GM19463 (cell line): ENCODE measurements around the gene SMAD7.

Experiments used
- ATAC-seq: cut with Tn5 transposase; IDR thresholded peaks from one replicate; pipeline ENCODE4 v1.9.1; 2021; ENCODE audit warnings: mild to moderate bottlenecking, moderate library complexity; ENCODE audit not compliant: unreplicated experiment

Gene SMAD7

DNA sequence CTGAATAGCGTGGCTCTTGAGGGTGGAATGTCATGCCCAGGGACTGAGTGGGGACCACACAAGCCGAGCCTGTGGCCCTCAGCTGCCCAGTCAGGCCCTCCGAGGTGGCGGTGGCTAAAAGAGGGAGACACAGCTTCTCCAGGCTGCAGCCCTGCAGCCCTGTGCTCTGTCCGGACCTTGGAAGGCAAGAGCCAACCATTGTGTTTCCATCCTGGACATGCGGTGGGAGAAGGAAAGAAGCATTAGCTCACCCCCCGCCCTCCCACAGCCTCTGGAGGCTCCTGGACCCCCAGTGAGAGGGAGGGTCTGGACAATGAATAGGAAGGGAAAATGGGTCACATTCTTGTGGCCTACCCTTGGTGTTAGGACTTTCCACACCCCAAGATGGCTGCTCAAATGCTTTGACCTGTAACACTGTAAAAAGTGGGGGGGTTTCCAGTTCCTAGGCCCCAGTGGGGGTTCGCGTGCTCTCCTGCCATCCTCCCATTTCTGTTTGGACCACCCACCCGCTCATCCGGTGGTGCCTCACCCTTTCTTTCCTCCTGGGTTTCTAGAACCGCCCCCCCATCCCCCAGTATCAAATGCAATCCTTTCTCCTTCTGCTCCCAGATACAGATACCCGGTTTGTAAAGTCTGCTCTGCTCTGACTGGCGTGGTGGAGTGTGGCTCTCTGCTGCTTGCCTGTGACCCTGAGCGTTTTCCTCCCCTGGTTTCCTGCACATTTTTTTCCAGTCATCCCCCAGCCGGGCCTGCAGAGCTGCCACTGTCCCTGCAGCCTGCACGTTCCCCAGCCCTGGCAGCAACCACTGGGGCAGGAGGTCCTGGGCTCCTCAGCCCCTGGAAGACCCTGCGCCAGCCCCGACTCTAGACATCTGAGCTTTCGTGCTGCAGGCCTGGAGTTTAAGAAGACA lies 36.3 kb upstream of the SMAD7 start:
- no peak for ATAC-seq

DNA sequence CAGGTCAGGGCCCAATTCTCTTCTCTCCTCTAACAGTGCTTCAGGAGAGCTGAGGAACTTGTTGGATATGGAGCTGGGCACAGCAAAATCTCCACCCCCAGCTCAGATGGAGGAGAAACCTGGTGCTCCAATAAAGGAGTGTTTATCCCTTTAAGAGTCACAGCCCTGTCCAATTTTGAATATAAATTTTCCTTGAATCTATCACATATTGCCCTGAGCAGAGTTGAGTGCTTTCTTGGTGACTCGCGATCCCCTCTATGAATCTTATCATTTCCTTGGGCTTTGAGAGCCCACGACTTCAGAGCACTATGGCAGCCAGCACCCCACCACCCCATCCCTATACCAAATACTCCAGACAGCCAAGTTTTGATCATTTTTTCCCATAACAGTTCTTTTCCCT lies 34.4 kb upstream of the SMAD7 start:
- ATAC-seq, result no peak

DNA sequence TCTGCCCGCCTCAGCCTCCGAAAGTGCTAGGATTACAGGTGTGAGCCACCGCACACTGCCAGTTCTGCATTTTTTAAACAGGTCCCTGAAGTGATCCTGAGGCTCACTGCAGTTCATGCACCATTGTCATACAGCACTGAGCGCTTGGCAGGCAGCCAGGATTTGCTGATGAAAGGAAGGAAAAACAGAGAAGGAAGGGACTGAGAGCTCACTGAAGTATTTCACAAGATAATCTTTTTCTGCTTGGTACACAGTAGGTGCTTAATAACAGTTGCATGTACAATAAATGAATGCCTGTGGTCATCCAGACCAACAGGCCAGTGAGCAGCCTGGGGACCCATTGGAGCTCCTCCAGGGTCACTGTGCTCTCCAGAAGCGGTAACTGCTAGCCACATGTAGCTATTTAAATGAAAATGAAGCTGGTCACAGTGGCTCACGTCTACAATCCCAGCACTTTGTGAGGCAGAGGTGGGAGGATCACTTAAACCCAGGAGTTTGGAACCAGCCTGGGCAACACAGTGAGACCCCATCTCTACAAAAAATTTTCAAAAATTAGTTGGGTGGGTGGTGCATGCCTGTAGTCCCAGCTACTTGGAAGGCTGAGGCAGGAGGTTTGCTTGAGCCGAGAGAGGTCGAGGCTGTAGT lies 33.1 kb upstream of the SMAD7 start:
- no peak for ATAC-seq

DNA sequence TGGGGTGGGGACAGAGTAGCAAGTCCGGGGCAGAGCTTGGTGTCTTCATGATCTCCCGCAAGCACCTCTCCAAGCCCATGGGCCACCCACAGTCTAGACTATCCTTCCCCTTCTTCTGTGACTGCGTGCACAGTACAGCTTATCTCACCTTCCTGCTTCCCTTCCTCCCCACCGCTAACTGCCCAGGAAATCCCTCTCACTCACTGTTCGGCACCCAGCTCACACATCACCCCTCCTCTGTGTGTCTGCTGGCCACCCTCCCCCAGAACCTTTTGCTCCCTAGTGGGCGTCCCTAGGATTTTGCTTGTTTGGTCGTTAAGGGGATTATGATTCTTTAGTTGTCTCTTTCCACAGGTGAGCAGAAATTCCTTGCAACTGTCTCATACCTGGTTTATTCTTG lies 31.5 kb upstream of the SMAD7 start:
- no peak for ATAC-seq

DNA sequence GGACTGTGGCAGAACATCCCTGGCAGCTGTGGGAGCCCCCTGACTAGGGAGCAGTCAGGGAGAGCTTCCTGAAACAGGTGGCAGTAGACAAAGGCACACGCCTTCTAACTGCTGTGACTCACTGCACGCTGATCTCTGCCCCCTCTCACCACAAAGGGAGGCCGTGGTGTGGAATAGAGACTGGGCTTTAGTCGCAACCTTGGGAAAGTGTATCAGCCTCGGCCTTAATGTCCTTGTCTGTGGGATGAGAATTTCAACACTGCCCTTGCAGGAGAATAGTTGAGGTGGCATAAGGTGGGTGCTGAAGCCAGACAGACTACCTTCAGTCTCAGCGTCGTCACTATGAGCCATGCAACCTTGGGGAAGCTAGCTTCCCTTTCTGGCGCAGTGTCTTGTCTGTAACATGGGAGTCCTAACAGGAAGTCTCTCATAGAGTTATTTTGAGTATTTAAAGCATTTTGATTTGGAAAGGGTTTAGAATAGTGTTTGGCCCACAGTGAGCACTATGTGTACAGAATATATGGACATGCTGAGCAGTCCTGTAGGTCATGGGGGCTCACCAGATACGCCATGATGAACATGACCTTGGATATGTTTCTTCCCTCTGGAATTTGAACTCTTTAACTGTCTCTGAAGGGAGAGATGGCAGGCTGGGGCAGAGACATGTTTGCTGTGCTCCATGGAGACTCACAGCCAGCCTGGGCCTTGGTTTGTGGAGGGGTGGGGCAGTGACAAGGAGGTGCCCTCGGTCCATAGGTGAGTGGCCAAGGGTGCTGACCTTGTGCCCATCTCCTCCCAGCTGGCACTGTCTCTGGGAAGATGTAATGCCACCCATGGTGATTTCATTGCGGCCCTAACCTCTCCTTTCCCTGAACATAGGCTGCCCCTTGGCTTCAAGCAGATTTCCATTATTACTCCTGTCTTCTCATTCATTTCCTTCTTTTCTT lies 29.5 kb upstream of the SMAD7 start:
- no peak for ATAC-seq

DNA sequence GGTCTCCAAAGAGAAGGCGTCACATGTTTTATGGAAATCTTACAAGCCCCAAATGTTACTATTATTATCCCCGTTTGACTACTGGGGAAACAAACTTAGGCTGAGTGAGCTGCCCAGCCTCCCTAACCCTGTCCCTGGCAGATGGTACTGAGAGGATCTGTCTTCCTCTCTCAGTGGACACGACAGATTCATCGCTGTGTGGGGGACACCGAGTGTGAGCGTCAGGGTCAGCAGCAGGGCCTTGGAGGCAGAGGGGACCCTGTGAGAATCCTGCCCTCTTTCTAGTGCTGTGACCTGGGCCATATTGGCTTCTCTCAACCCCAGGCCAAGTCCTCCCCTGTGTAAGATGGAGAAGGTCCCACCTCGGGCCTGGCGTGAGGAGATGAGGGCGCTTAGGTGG lies 27.1 kb upstream of the SMAD7 start:
- ATAC-seq, result no peak

DNA sequence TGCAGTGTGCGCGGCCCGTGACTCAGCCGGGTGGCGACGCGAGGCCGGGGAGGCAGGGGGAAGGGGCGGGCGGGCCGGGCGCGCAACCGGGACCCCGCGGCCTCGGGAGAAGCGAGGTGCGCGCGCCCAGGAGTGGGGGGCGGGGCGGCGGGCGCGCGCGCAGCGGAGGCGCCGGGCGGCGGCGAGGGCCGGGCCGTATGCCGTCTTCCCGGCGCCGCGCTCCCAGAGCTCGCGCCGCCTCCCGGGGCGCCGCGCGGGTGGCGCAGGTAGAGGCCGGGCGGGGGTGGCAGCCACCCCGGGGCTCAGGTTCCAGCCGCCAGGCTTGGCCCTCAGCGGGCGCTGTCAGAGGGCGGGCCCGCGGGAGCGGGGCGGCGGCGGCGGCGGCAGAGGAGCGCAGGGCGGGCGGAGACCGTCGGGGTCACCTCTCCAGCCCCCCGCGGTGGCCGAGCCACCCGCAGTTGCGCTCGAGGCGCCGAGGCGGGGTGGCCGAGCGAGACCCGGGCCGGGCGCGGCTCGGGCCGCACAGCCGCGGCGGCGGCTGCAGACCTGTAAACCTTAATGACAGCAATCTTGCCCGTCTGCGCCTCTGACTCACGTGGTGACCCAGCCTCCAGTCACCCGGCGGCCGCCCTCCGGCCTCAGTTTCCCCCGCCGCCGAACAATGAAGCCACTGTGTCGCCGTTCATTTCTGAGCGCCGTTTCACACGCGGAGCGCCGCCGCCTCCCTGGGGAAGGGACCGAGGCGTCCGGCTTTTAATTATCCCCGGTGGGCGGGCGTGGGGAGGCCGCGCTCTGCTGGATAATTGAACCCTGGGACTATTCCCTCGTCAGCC lies 25.3 kb upstream of the SMAD7 start:
- peak; percentile 71 for ATAC-seq

DNA sequence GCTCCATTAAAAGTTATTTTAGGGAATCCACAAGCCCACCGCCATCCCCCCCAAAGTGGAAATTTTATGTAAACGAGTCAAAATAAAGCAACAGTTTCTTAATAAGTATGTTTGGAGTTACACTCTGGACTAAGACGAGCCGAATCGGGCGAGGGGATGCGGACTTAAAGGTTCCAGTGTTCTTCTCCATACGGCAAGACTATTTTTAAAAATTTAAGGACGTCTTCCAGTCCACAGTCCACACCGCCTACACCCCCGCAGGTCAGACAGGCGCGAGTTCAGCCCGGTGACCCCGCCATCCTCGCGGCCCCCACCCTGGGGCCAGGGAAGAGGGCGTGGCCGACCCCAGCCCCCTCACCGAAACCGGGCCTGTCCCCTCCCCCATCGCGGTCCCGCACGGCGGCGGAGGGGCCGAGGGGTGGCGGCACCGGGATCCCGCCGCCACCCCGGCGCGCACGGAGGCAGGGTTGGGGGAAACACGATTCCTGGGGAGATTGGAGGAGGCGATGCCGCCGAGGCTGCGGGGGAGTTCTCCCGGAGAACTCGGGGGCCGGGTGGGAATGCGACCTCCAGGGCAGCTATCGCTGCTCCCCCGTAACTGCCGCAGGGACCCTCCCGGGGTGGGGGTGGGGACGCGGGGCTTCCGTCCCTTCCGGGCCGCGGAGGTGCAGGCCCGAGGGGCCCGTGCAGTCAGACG lies 24.5 kb upstream of the SMAD7 start:
- ATAC-seq, result peak; percentile 14

DNA sequence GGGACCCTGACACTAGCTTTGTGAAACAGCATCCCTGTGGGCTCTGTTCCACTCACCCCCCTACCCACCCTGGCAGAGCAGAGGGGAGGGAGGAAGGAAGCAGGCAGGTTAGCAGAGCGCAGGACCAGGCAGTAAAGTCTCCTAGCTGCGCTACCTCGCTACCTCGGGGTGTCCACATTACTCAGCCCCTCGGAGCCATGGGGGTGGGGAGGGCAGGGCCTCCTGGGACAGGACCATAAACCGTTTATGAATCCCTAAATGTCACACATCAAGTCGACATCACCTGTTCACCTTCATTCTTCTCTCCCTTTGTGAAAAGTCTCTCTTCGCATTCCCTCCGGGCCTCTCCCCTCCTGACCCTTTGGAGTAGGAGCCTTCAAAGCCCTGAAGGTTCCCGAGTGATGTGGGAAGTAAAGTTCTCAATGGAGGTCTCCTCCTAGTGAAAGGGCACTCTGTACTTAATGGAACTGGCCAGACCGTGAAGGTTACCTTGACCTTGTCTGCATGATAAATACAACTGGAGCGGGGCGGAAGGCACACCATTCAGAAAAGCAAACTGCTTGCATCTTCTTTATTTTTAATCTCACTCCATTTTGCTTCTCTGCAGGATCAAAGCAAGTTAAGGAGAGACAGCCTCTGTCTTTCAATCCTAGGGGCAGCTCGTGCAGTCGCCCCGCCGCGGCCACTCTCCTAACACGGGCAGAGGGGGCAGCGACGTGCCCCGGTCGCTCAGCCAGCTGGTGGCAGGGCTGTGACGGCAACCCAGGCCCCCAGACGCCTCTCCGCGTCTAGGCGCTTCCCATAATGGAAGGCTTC lies 23.7 kb upstream of the SMAD7 start:
- ATAC-seq, result no peak

DNA sequence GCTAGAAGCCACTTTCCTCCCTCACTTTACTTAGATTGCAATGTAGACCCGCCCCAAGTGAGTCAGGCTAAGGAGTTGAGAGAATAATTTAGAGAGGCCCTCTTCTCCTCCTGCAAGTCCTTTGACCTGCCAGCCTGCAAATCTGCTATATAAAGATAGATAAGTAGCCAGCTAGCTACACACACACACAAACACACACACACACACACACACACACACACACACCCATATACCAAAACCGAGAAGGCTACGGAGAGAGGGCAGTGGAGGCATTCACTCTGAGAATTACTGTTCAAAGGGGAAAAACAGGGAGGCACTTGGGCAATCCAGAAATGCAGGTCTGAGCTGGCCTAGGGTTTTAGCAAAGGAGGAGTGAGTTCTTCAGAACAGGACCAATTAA lies 23.0 kb upstream of the SMAD7 start:
- ATAC-seq, result no peak

DNA sequence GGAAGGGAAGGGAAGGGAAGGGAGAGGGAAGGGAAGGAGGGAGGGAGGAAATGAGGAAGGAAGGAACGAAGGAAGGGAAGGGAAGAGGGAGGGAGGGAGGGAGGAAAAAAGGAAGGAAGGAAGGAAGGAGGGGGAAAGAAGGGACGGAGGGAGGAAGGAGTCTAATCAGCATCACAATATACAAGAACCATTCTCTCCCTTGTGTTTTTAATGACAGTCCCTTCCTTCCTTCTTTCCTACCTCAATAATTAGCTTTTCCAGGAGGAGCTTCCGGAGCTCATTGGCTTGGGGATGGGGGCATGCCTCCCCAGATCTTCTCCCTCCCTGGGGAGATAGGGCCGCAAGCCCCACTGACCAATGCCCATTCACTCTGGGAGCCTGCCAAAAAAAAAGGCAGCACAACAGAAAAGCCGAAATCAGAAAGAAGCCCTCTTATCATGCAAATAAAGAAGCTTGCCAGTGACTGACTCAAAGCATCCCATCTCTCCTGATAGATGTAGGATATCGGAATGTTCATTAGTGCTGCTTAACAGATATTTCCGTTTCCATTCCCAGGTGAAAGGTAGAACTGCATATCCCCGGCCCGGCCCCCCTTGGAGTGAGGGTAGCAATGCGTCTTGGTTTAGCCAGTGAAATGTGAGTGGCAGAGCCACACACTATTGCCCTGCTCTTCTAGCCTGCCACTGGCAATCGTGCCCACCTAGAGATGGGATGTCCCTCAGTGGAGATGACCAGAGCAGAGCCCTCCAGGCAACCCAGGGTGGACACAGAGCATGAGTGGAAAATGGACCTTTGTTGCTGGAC lies 17.8 kb upstream of the SMAD7 start:
- ATAC-seq, result no peak

DNA sequence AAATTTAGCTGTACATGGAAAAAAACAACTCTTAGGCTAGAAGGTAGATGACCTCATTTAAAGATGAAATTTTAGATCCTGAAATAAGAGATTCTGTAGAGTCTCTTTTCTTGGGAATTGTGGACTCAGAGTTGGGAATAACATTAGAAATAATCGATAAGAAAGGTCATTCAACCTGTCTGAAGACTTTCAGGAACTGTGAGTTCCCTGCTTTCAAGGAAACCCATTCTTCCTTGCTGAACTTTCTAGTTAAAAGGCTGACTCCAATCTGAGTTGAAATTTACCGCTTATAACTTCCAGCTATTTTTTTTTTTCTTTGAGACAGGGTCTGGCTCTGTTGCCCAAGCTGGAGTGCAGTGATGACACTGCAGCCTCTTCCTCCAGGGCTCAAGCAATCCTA lies 16.8 kb upstream of the SMAD7 start:
- no peak for ATAC-seq

DNA sequence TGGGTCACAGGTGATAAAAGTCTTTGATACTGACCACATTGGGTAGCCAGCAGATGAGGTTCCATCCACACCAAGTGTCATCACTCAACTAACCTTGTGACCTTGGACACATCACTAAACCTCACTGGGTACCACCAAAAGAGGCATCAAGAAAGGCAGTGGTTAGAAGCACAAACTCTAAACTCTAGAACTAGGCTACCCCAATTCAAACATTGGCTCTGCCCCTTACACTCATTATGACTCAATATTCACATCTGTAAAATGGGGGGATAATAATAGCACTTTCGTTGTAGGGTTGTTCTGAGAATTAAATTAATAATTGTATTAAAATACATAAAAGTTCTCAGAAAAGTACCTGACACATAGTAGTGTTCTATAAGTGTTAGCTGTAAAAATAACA lies 15.8 kb upstream of the SMAD7 start:
- ATAC-seq, result no peak

DNA sequence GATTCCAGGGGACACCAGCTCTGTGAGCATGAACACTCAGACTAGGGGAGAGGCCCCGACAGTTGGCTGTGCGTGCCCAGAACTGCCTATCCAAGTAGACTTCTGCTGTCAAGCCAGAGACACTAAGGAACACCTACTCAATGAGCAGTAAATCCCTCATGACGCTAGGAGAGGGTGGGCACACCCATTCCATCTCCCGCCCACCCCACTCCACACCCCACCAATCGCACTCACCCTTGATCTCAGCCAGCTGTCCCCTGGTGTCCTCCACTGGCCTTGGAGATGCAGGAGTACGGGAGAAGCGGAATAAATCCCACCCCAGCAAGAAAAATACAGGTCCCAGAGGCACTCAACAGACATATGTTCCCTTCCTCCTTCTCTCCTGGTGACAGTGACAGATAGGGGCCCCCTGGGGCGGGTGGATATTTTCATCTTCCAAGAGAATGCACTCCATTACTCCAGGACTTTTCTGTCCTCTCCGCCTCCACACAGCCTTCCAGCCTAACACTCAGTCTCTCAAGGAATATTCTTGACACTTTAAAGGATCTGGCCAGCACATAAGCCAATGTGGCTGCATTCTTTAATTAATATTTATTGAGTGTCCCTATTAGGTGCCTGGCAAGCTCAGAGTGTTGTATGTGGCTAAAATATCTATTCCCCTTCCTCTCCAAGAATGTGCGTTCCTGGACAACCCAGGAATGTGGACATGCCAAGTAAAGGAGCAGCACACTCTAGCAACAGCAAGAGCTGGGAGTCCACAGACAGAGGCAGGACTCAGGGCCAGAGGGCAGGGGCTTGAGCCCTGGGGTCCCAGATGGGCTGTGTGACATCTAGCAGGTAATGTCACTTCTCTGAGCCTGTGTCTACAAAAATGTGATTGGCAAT lies 13.1 kb upstream of the SMAD7 start:
- ATAC-seq, result no peak

DNA sequence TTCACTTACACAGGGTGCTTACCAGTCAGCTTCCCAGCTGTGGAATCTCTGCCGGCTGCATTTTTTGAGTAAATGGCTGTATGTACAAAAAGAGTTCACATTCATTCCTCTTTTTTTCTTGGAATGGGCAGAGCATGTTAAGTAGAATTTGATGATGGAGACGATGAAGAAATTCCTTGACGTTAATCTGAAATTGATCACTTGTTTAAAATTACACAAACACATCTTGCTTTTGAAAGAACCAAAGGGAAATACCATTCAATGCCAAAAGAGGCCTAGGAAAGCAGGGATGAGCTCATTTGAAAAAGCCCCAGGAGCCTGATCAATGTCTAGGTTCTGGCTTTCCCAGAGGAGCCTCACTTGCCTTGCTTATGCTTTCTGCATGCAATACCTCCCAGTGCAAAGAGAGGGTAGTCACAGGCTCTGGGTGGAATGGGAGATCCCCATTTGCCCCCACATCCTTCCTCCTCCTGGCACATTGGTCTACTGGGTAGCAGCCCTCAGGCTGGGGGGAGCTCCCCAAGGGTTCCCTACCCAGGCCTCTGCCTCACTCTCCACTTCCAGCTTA lies 12.3 kb upstream of the SMAD7 start:
- no peak for ATAC-seq

DNA sequence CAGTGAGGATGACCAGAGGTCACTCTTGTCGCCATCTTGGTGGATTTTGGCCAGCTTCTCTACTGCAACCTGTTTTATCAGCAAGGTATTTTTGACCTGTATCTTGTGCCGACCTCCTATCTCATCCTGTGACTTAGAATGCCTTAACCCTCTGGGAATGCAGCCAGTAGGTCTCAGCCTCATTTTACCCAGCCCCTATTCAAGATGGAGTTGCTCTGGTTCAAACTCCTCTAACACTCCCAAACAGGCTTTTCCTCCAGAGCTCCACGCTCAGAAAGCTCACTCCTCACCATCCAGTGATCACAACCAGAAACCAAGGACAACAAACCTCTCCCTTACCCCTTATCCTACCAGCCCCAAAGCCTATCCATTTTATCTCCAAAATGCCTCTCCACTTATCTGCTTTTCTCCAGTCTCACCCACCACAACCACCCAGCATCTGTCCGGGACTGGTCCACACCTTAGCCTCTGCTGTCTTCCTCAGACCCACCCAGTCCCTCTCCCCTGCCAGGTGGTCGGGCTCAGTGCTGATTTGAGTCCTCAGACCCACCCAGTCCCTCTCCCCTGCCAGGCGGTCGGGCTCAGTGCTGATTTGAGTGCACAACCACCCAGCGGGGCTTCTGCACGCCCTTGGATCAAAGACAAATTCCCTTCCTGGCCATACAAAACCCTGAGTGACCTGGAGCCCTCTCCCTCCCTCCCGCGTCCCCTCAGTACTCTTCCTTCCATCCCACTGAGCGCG lies 11.7 kb upstream of the SMAD7 start:
- no peak for ATAC-seq
